Body of pancreas (tissue), 4 donors: ENCODE results near the gene SLC25A51. TPM values are rescaled to one million over a fixed set of nuclear protein-coding genes. Genes with fewer than 3 reads are reported as not detected.

Experiments
- ATAC-seq: fragments of 150-250 bp; one replicate; pipeline ENCODE4 v1.9.1; 2016
- DNase-seq, 4 donors: peaks; one replicate each; pipeline ENCODE4 v3.0.0-alpha.2; 2019
- H3K27ac ChIP-seq, 4 donors: fragments of 200-600 bp; sonication (generic); 1 replicate in 3 of 4; 2 replicates in 1 of 4; pipeline versions ENCODE4 v1.5.1 to v1.6.1; 2016 to 2019; ENCODE audit warnings: mild to moderate bottlenecking in 1 of 4, mixed read lengths in 1 of 4, moderate library complexity in 1 of 4
- H3K27me3 ChIP-seq, 2 donors: fragments of 200-600 bp; sonication (generic); one replicate each; pipeline ENCODE4 v1.6.0; 2016; ENCODE audit warnings: mild to moderate bottlenecking in 1 of 2
- H3K36me3 ChIP-seq, 2 donors: fragments of 200-600 bp; sonication (generic); replicated peaks in 1 of 2; 2 replicates each; pipeline ENCODE4 v1.5.1; 2016; ENCODE audit warnings: low read depth in 2 of 2; ENCODE audit not compliant: insufficient read depth in 1 of 2
- H3K4me1 ChIP-seq: fragments of 200-600 bp; sonication (generic); one replicate; pipeline ENCODE4 v1.6.0; 2016
- H3K4me3 ChIP-seq, 2 donors: fragments of 200-600 bp; sonication (generic); 1 replicate in 1 of 2; 2 replicates in 1 of 2; pipeline ENCODE4 v1.5.1; 2016 to 2019
- H3K9me3 ChIP-seq, 3 donors: fragments of 200-600 bp; sonication (generic); 1 replicate in 2 of 3; 2 replicates in 1 of 3; pipeline ENCODE4 v1.5.1; 2016
- POLR2A ChIP-seq, 3 donors: fragments of 450-650 bp; IDR thresholded peaks; one replicate each; pipeline ENCODE4 v1.6.1; 2016; ENCODE audit warnings: antibody characterized with exemption in 3 of 3, mild to moderate bottlenecking in 2 of 3
- WGBS, 2 donors: methylation state at CpG; one replicate each; pipeline ENCODE4 v1.1.5; 2017; 5-methylcytosine and 5-hydroxymethylcytosine counted together
- intact Hi-C: fragments of 100-400 bp; cut with DNase I; formaldehyde crosslinking; loops from one replicate; pipeline ENCODE4 v1.15.1; 2023
- total RNA-seq, 2 donors: library from RNA; depleted of rRNA; stranded (reverse); fragments of >200 nt; gene quantifications; one replicate each; pipeline ENCODE4 v1.1.0, GENCODE V29; 2016
- TF ChIP-seq, protein P1 (sequence below), 7 experiments: fragments of 450-650 bp in 4 of 7; fragments of 200-600 bp in 3 of 7; sonication (generic) in 3 of 7; IDR thresholded peaks; one replicate each; pipeline ENCODE4 v1.5.1; 2016 to 2019; ENCODE audit warnings: antibody characterized with exemption in 7 of 7

SLC25A51 gene
- total RNA-seq, 2 donors from 2014 or later, result 17.1 to 18.1 TPM

DNA sequence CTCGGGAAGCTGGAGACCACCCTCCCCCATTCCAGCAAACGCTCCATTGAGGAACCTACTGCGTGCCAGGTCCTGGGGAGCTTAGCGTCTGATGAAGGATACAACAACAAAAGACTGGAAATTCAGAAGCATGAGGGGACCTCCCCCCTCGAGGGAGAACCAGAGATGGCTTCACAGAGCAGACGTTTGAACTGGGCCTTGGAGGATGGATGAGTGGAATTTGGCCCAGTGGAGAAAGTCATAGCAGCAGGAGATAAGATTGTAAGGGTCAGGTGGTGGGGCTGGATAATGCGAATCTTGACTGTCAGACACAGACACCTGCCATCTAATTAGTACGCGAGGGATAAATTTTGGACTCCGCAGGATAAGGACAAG is 1.2 kb upstream of the SLC25A51 start:
- ATAC-seq, result no peak
- Histone ChIP-seq H3K4me1 (peaks cover 44% of the 10 kb centered on the region), H3K36me3 (no peaks in the 10 kb centered on the region), H3K4me3 (no peak overlapping the region), H3K27ac (peak overlapping the region in 2 of 4 donors; percentile 88 to 89), H3K9me3 (no peaks in the 10 kb centered on the region), H3K27me3 (no peaks in the 10 kb centered on the region)
- TF ChIP-seq, protein P1, sequence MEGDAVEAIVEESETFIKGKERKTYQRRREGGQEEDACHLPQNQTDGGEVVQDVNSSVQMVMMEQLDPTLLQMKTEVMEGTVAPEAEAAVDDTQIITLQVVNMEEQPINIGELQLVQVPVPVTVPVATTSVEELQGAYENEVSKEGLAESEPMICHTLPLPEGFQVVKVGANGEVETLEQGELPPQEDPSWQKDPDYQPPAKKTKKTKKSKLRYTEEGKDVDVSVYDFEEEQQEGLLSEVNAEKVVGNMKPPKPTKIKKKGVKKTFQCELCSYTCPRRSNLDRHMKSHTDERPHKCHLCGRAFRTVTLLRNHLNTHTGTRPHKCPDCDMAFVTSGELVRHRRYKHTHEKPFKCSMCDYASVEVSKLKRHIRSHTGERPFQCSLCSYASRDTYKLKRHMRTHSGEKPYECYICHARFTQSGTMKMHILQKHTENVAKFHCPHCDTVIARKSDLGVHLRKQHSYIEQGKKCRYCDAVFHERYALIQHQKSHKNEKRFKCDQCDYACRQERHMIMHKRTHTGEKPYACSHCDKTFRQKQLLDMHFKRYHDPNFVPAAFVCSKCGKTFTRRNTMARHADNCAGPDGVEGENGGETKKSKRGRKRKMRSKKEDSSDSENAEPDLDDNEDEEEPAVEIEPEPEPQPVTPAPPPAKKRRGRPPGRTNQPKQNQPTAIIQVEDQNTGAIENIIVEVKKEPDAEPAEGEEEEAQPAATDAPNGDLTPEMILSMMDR (IDR thresholded peaks at IDR 0.05), result no peak
- TF ChIP-seq POLR2A (IDR thresholded peaks at IDR 0.05), result no peak
- intact Hi-C loops, result no loop called here
- no peak for DNase-seq
- WGBS, 2 donors, result 61 to 65% methylated on average over 10 of the region's 10 CpGs

DNA sequence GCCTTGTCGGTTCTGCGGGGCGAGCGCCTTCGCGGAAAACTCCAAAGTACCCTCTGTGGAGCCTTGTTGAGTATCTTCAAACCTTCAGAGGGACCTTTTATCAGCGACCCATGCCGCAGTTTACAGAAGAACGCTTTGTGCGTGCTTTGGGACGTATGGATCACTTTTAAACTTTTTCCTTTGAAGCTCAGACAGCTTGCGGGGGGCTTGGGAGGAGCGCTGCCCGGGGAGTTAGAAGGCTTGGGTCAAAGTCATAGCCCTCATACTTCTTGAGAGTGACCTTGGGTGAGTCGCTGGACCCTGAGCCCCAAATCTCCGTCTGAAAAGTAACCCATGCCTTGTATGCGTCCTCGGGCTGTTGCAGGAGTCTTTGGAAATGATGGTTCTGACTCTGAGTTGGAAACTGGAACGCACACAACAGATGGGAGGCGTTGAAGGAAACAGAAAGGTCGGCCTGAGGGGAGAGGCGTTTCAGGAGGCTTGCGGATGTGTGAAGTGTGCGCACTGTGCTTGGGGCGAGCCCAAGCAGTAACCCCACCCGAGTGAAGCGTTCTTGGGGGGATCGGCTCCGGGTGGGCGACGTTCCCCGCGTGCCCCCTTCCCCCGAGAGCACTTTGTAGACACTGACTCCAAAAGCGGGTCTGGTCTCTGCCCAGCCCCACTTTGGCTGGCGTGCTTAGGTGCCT is 661 bp upstream of the SLC25A51 start:
- Histone ChIP-seq H3K9me3 (no peaks in the 10 kb centered on the region), H3K27ac (peak overlapping the region; percentile 75 to 89 (median 88)), H3K36me3 (no peaks in the 10 kb centered on the region), H3K4me3 (peak overlapping the region; percentile 5 to 75), H3K4me1 (peaks cover 44% of the 10 kb centered on the region), H3K27me3 (no peaks in the 10 kb centered on the region)
- DNase-seq (peak in 2 of 4 donors; percentile 32 to 38), ATAC-seq (no peak)
- WGBS, 2 donors, result 20 to 30% methylated on average over 26 to 36 of the region's 36 CpGs
- intact Hi-C loops, result no loop called here
- TF ChIP-seq POLR2A (IDR thresholded peaks at IDR 0.05), result peak in 1 of 3 donors; percentile 26
- TF ChIP-seq, protein P1 (IDR thresholded peaks at IDR 0.05), result no peak

DNA sequence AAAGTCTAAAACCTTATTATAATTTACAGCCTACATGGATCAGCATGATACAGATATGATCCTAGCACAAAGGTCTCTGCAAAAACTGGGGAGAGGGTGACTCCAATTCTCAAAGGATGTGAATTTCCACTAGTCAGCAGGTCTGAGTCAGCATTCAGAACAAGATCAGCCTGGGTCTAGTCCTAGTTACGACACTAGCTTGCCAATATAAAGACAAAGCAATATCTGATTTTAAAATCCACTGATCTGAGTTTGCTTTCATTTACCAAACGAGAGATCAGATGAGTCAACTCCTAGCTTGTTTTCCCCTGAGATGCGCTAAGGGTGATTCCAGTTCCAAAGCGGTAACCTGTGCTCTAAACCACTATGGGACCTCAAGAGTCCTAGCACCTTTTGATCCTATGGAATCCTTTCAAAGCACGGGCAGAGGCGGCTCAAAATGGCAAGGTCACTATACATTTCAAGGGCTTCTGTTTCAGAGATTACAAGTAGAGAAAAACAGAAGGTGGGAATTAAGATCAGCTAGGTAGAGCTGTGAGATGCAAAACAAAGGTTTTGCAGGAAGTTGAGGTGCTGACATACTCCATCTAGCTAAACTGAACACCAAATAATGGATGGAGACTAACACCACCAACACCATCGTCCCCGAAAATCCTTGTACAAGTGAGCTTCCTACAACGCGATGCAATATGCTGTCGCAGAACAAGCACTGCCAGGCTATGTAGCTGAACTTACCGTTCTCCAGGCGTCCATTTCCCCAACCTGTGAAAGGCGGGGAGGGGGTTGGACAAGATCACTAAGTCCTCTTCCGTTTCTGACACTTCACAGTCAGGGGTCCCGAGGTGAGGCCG is 906 bp downstream of the SLC25A51 start:
- Histone ChIP-seq H3K36me3 (peaks cover 0 to 8% of the 10 kb centered on the region in 2 donors), H3K27me3 (no peaks in the 10 kb centered on the region), H3K9me3 (no peaks in the 10 kb centered on the region), H3K27ac (peak overlapping the region; percentile 75 to 89 (median 88)), H3K4me1 (peaks cover 30% of the 10 kb centered on the region), H3K4me3 (peak overlapping the region; percentile 75 to 98)
- ATAC-seq (peak; percentile 1), DNase-seq (no peak)
- intact Hi-C loops, result no loop called here
- WGBS, 2 donors, result 5 to 7% methylated on average over 8 to 17 of the region's 17 CpGs
- TF ChIP-seq, protein P1 (IDR thresholded peaks at IDR 0.05), result no peak
- no peak for TF ChIP-seq POLR2A (IDR thresholded peaks at IDR 0.05)

DNA sequence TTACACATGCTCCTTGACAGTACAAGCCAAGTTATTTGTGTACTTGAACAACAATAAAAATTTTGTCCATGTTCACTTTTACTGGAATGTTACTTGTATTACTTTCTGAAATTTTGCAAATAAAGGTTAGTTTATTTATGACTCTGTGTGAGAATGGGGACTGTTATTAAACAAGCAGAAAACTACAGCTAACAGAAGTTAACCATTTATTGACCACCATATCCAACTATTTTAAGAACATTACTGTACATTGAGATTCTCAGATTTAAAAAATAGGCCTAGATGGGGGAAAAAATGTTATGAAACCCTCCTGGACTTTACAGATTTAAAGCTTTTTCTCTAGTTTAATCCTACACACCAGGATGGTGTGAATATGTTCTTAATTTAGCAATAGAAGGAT is 1.8 kb downstream of the SLC25A51 start:
- no peaks in the 10 kb centered on the region for H3K9me3 ChIP-seq
- intact Hi-C loops, result no loop called here
- H3K36me3 ChIP-seq, result peaks cover 0 to 8% of the 10 kb centered on the region in 2 donors
- TF ChIP-seq, protein P1 (IDR thresholded peaks at IDR 0.05), result no peak
- no peak for TF ChIP-seq POLR2A (IDR thresholded peaks at IDR 0.05)
- H3K4me1 ChIP-seq, result peaks cover 30% of the 10 kb centered on the region
- ATAC-seq, result no peak
- no peak overlapping the region for H3K27ac ChIP-seq
- no peak overlapping the region for H3K4me3 ChIP-seq
- no peak for DNase-seq
- H3K27me3 ChIP-seq, result no peaks in the 10 kb centered on the region
